NCI-H1105 (cell line): ENCODE data around the gene C5orf58.
"Not testable (repeated sequence)": the region's sequence is repeated elsewhere in the genome, so short reads cannot be mapped to it uniquely, and the experiment has no call there.

Experiments used
- DNase-seq: peaks from one replicate; lab custom pipeline; 2025; lab: John Stamatoyannopoulos, UW

Gene C5orf58

GRCh38 chr5:170223906-170224305, 8.9 kb upstream of the C5orf58 start:
- DNase-seq: no peak

GRCh38 chr5:170225326-170226128, 7.3 kb upstream of the C5orf58 start:
- DNase-seq: peak; percentile 29

GRCh38 chr5:170226129-170226615, 6.6 kb upstream of the C5orf58 start:
- DNase-seq: no peak

GRCh38 chr5:170226661-170227060, 6.1 kb upstream of the C5orf58 start:
- no peak for DNase-seq

GRCh38 chr5:170228762-170229435, 3.9 kb upstream of the C5orf58 start:
- no peak for DNase-seq

- no peak for DNase-seq
These were observed 640 bp downstream of the C5orf58 start for GRCh38 chr5:170233358-170233892.

GRCh38 chr5:170235876-170236864, 3.4 kb downstream of the C5orf58 start:
- no peak for DNase-seq

GRCh38 chr5:170238456-170239196, 5.8 kb downstream of the C5orf58 start:
- no peak for DNase-seq

GRCh38 chr5:170245436-170245835, 12.7 kb downstream of the C5orf58 start:
- not testable (repeated sequence) for DNase-seq

GRCh38 chr5:170246126-170246870, 13.5 kb downstream of the C5orf58 start:
- no peak for DNase-seq

- no peak for DNase-seq
These were observed 14.6 kb downstream of the C5orf58 start for GRCh38 chr5:170247363-170247762.

- DNase-seq: no peak
These were observed 15.6 kb downstream of the C5orf58 start for GRCh38 chr5:170248172-170248930.

GRCh38 chr5:170248931-170249227, 16.1 kb downstream of the C5orf58 start:
- DNase-seq: not testable (repeated sequence)

GRCh38 chr5:170249355-170249754, 16.6 kb downstream of the C5orf58 start:
- no peak for DNase-seq

- no peak for DNase-seq
These were observed 18.1 kb downstream of the C5orf58 start for GRCh38 chr5:170250810-170251317.

GRCh38 chr5:170251462-170251861, 18.7 kb downstream of the C5orf58 start:
- DNase-seq: no peak

- DNase-seq: no peak
These were observed 19.3 kb downstream of the C5orf58 start for GRCh38 chr5:170252109-170252508.

- DNase-seq: no peak
These were observed 20.1 kb downstream of the C5orf58 start for GRCh38 chr5:170252720-170253350.

GRCh38 chr5:170254056-170254455, 21.3 kb downstream of the C5orf58 start:
- no peak for DNase-seq
